Sigmoid colon (tissue), 7 donors: ENCODE results near the gene SOCS4. TPM values are rescaled to one million over a fixed set of nuclear protein-coding genes. Genes with fewer than 3 reads are reported as not detected.

ENCODE experiments used
- DNase-seq: peaks from one replicate; pipeline ENCODE4 v3.0.0-alpha.2; 2019
- H3K27ac ChIP-seq, 4 donors: fragments of 200-600 bp; sonication (generic); one replicate each; pipeline ENCODE4 v1.5.1; 2016 to 2019; ENCODE audit warnings: mild to moderate bottlenecking in 1 of 4
- H3K27me3 ChIP-seq, 3 donors: fragments of 200-600 bp; sonication (generic); one replicate each; pipeline ENCODE4 v1.5.1; 2019; ENCODE audit warnings: mild to moderate bottlenecking in 1 of 3
- H3K36me3 ChIP-seq, 4 donors: fragments of 200-600 bp; sonication (generic); one replicate each; pipeline ENCODE4 v1.5.1; 2016 to 2019
- H3K4me1 ChIP-seq, 4 donors: fragments of 200-600 bp; sonication (generic); one replicate each; pipeline ENCODE4 v1.5.1; 2017 to 2019
- H3K4me3 ChIP-seq, 4 donors: fragments of 200-600 bp; sonication (generic); one replicate each; pipeline ENCODE4 v1.5.1; 2017 to 2019; ENCODE audit warnings: mild to moderate bottlenecking in 2 of 4, moderate library complexity in 1 of 4
- H3K9me3 ChIP-seq, 4 donors: fragments of 200-600 bp in 3 of 4; sonication (generic) in 3 of 4; one replicate each; pipeline versions ENCODE4 v1.5.1 to v1.6.1; 2013 to 2019
- EP300 ChIP-seq, 4 donors: sonication (generic); formaldehyde crosslinking; IDR thresholded peaks; one replicate each; pipeline ENCODE4 v1.6.1; 2017; ENCODE audit warnings: antibody characterized with exemption in 4 of 4
- POLR2A ChIP-seq, 2 donors: fragments of 450-650 bp; IDR thresholded peaks; one replicate each; pipeline ENCODE4 v1.6.1; 2016; ENCODE audit warnings: antibody characterized with exemption in 2 of 2, mild to moderate bottlenecking in 2 of 2, moderate library complexity in 2 of 2
- POLR2AphosphoS5 ChIP-seq, 4 donors: sonication (generic); formaldehyde crosslinking; IDR thresholded peaks; one replicate each; pipeline ENCODE4 v1.6.1; 2017; ENCODE audit warnings: antibody characterized with exemption in 4 of 4
- WGBS, 2 donors: extraction: QIAGEN DNeasy Blood & Tissue Kit; methylation state at CpG; one replicate each; pipeline ENCODE4 v1.1.7; 2013; 5-methylcytosine and 5-hydroxymethylcytosine counted together
- intact Hi-C: fragments of 100-400 bp; cut with DNase I; formaldehyde crosslinking; loops from one replicate; pipeline ENCODE4 v1.15.1; 2023
- polyA plus RNA-seq, 3 donors: library from polyadenylated mRNA; stranded (reverse); fragments of 200-250 nt; gene quantifications; one replicate each; pipeline ENCODE4 v1.2.3, GENCODE V29; 2013
- total RNA-seq, 4 donors: library from RNA; depleted of rRNA; stranded (reverse); fragments of >200 nt; gene quantifications; one replicate each; pipeline ENCODE4 v1.1.0, GENCODE V29; 2016
- TF ChIP-seq, protein P1 (sequence below), 4 experiments: fragments of 450-650 bp in 3 of 4; fragments of 200-600 bp in 1 of 4; IDR thresholded peaks; one replicate each; pipeline ENCODE4 v1.5.1; 2016 to 2019; ENCODE audit warnings: antibody characterized with exemption in 4 of 4, mild to moderate bottlenecking in 3 of 4, moderate library complexity in 2 of 4
- donor health status: healthy with polysubstance abuse.
- donor health status: Bipolar disorder and iron deficiency.
- donor health status: healthy.

SOCS4 gene
- total and polyA plus RNA-seq, 7 donors = 5.4 to 28.5 (median 21.9) TPM

DNA sequence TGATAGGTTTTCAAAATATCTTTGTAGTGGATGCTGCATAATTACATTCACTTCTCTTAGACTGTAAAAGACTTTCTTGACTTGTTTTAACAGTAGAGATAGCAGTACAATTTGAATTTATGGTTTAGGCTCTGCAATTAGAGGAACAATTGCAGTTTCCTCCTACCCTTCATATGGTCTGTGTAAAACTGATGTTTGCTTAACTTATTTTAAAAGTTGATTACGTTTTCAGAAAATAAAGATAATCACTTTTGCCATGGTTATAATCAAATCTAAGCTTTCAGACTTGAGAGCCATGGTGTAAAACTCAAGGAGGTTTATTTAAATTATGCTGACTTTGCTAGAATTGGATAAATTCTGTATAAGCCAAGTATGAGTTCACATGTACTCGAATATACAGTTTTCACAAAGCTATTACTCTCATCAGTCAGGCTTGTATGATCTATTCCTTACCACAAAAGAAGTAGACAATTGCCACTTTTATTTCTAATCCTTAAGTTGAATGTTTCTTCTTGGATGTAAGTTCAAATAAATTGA is 21.9 kb downstream of the SOCS4 start:
- Histone ChIP-seq H3K36me3 (peaks cover 0 to 11% (median under 1%) of the 10 kb centered on the region in 4 donors), H3K27ac (no peak overlapping the region), H3K4me1 (peaks cover 0 to 21% (median 13%) of the 10 kb centered on the region in 4 donors), H3K27me3 (no peaks in the 10 kb centered on the region), H3K9me3 (no peaks in the 10 kb centered on the region), H3K4me3 (no peak overlapping the region)
- intact Hi-C loops = no loop called here
- no peak for DNase-seq
- TF ChIP-seq EP300 (IDR thresholded peaks at IDR 0.05) = no peak
- WGBS, 2 donors = 35 to 67% methylated on average over 2 of the region's 2 CpGs

DNA sequence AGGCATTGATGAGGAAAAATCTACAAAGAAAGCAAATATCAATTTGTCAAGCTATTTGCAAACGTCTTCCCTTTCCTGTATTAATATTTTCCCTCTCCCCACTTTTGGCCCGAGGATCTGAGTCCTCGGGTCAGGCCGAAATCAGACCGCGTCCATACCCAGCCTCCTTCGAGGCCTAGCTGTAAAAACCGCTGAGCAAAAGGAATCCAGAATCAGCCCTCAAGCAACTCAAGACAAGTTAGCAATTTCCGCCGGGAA is 24.1 kb downstream of the SOCS4 start:
- DNase-seq = no peak
- H3K4me3 ChIP-seq = peak overlapping the region; percentile 82 to 99 (median 94)
- H3K9me3 ChIP-seq = no peaks in the 10 kb centered on the region
- H3K27me3 ChIP-seq = no peaks in the 10 kb centered on the region
- H3K36me3 ChIP-seq = peaks cover 0 to 4% (median 0%) of the 10 kb centered on the region in 4 donors
- peaks cover 0 to 35% (median 22%) of the 10 kb centered on the region in 4 donors for H3K4me1 ChIP-seq
- WGBS, 2 donors = 1% methylated on average over 10 of the region's 10 CpGs
- intact Hi-C loops = loop anchor here (2.0 kb wide), 1 partner anchor 24 kb away; the partner anchor contains the start of genes SOCS4 and WDHD1
- H3K27ac ChIP-seq = peak overlapping the region; percentile 97 to 100 (median 99)
- TF ChIP-seq POLR2AphosphoS5 (IDR thresholded peaks at IDR 0.05) = no peak
- no peak for TF ChIP-seq POLR2A (IDR thresholded peaks at IDR 0.05)
- no peak for TF ChIP-seq EP300 (IDR thresholded peaks at IDR 0.05)
- TF ChIP-seq, protein P1, sequence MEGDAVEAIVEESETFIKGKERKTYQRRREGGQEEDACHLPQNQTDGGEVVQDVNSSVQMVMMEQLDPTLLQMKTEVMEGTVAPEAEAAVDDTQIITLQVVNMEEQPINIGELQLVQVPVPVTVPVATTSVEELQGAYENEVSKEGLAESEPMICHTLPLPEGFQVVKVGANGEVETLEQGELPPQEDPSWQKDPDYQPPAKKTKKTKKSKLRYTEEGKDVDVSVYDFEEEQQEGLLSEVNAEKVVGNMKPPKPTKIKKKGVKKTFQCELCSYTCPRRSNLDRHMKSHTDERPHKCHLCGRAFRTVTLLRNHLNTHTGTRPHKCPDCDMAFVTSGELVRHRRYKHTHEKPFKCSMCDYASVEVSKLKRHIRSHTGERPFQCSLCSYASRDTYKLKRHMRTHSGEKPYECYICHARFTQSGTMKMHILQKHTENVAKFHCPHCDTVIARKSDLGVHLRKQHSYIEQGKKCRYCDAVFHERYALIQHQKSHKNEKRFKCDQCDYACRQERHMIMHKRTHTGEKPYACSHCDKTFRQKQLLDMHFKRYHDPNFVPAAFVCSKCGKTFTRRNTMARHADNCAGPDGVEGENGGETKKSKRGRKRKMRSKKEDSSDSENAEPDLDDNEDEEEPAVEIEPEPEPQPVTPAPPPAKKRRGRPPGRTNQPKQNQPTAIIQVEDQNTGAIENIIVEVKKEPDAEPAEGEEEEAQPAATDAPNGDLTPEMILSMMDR (IDR thresholded peaks at IDR 0.05) = no peak

DNA sequence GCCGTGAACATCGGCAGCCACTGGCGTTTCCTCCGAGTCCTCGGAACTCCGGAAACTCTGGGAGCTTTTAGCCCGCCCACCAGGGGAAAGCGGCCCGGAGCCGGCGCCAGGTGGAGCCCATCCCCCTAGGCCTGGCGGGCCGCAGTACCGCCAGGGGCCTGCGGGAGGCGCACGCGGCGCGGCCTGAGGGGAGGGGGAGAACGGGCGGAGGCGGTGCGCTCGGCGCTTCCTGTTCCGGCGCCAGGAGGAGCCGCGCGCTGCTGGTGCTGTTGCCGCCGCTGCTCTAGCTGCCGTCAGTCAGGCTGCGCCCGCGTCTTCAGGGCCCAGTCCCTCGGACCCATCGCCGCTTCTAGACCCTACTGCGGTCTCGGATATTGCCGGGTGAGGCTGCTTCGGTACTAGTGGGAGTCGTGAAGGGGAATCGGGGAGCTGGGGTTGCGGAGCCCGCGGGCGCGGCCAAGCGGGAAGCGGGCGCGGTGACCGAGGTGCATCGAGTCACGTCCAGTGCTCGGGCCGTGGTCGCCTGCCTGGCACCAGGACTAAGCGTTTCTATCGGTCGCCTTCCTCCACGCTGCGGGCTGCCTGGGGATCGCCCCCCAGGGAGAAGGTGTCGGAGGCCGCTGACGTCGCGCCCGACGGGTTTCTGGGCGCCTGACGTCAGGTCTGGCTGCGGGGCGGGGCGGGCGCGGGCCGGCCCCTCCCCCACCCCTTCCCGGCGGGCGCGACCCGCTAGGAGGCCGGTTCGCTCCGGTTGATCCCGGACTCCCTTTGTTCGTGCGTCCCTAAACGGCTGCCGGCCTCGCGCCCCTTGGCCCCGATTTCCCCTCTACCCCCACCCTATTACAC is 24.6 kb downstream of the SOCS4 start, which contains the start of gene MAPK1IP1L:
MAPK1IP1L (plus strand) TSS at position 225 of the 846 bp plus-strand sequence. CDS start 10,037 bp downstream, outside the sequence.
- Histone ChIP-seq H3K4me1 (peaks cover 0 to 39% (median 22%) of the 10 kb centered on the region in 4 donors), H3K27me3 (no peaks in the 10 kb centered on the region), H3K36me3 (peaks cover 0 to 4% (median 0%) of the 10 kb centered on the region in 4 donors), H3K4me3 (peak within 1 kb of the TSS; percentile 82 to 99 (median 94)), H3K9me3 (no peaks in the 10 kb centered on the region), H3K27ac (peak within 1 kb of the TSS; percentile 97 to 100 (median 99))
- 0% methylated on average over 98 of the region's 98 CpGs for WGBS, 2 donors
- intact Hi-C loops = loop anchor here (2.0 kb wide), 1 partner anchor 25 kb away; the partner anchor contains the start of genes SOCS4 and WDHD1
- TF ChIP-seq POLR2A (IDR thresholded peaks at IDR 0.05) (peak; percentile 97 to 98), EP300 (IDR thresholded peaks at IDR 0.05) (peak in 1 of 4 donors; percentile 10), POLR2AphosphoS5 (IDR thresholded peaks at IDR 0.05) (peak; percentile 96 to 100 (median 98))
- TF ChIP-seq, protein P1 (IDR thresholded peaks at IDR 0.05) = peak; percentile 99 to 100 (median 99)
- DNase-seq = peak; percentile 96

DNA sequence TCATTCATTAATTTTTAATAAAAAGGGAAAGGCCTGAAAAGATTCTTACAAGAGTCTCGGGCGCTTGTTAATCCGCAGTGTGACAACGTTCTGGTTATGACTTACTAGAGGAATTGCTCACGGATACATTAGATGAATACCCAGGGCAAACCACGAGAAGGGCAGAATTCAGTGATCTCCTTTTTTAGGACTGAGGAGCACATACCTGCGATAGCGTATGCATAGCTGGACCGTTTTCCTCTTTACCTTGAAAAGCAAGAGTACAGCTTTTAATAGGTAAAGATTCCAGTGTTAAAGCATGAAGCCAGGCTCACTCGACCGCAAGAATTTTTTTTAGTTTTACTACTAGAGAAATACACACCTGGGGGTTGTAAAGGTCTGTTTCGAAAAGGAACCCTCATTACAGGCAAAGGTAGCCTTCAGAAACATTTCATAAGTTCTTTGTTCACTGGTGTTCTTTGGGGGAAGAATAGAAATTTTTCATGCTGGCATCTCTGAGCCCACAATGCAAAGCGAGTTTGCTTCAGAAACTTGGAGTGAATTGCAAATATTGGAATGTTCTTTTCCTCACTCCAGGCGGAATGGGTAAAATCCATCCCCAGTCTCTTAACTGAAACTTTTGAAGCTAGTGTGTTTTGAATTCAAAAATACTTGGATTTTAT is 25.4 kb downstream of the SOCS4 start:
- no peak for DNase-seq
- Histone ChIP-seq H3K4me3 (peak overlapping the region; percentile 82 to 99 (median 94)), H3K36me3 (peaks cover 0 to 4% (median 0%) of the 10 kb centered on the region in 4 donors), H3K4me1 (peaks cover 0 to 40% (median 22%) of the 10 kb centered on the region in 4 donors), H3K27ac (peak overlapping the region; percentile 97 to 100 (median 99)), H3K9me3 (no peaks in the 10 kb centered on the region), H3K27me3 (no peaks in the 10 kb centered on the region)
- no peak for TF ChIP-seq POLR2AphosphoS5 (IDR thresholded peaks at IDR 0.05)
- TF ChIP-seq, protein P1 (IDR thresholded peaks at IDR 0.05) = no peak
- TF ChIP-seq EP300 (IDR thresholded peaks at IDR 0.05) = no peak
- TF ChIP-seq POLR2A (IDR thresholded peaks at IDR 0.05) = no peak
- intact Hi-C loops = no loop called here
- 2 to 12% methylated on average over 14 of the region's 14 CpGs for WGBS, 2 donors
